Trophoblast cell (in vitro differentiated cells and primary cell): Measurements from ENCODE around the gene ATG13.
"Not testable (repeated sequence)": the region's sequence is repeated elsewhere in the genome, so short reads cannot be mapped to it uniquely, and the experiment has no call there.

ENCODE experiments used
- DNase-seq, 2 donors: peaks; one replicate each; pipeline ENCODE4 v3.0.0-alpha.2; 2016
- H2AFZ ChIP-seq: 2 replicates; pipeline ENCODE4 v1.6.1; 2013; ENCODE audit warnings: low read length, moderate library complexity, mild to moderate bottlenecking; ENCODE audit not compliant: insufficient read depth, poor library complexity
- H2AK5ac ChIP-seq: 2 replicates; pipeline ENCODE4 v1.6.1; 2013; ENCODE audit warnings: mild to moderate bottlenecking, low read length
- H2BK120ac ChIP-seq: 2 replicates; pipeline ENCODE4 v1.6.1; 2013; ENCODE audit warnings: low read length, mild to moderate bottlenecking, moderate library complexity; ENCODE audit not compliant: insufficient read depth, poor library complexity
- H2BK12ac ChIP-seq: 2 replicates; pipeline ENCODE4 v1.6.1; 2013; ENCODE audit warnings: mild to moderate bottlenecking, low read length, moderate library complexity
- H2BK5ac ChIP-seq: 2 replicates; pipeline ENCODE4 v1.6.1; 2013; ENCODE audit warnings: low read length, low read depth, moderate library complexity, mild to moderate bottlenecking; ENCODE audit not compliant: poor library complexity
- H3K14ac ChIP-seq: 2 replicates; pipeline ENCODE4 v1.6.1; 2013; ENCODE audit warnings: mild to moderate bottlenecking, low read length
- H3K18ac ChIP-seq: 2 replicates; pipeline ENCODE4 v1.6.1; 2013; ENCODE audit warnings: mild to moderate bottlenecking, low read length
- H3K23ac ChIP-seq: 2 replicates; pipeline ENCODE4 v1.6.1; 2013; ENCODE audit warnings: low read length
- H3K27ac ChIP-seq: 2 replicates; pipeline ENCODE4 v1.5.1; 2013; ENCODE audit warnings: low read depth, mild to moderate bottlenecking, inconsistent platforms, low read length, moderate library complexity
- H3K27me3 ChIP-seq: 2 replicates; pipeline ENCODE4 v1.6.1; 2013; ENCODE audit warnings: inconsistent platforms, mild to moderate bottlenecking, low read length, moderate library complexity; ENCODE audit not compliant: insufficient read depth
- H3K36me3 ChIP-seq, 2 experiments: 1 replicate in 1 of 2; 2 replicates in 1 of 2; pipeline ENCODE4 v1.6.1; 2013; ENCODE audit warnings: low read length in 2 of 2, mild to moderate bottlenecking in 2 of 2, moderate library complexity in 1 of 2; ENCODE audit not compliant: insufficient read depth in 2 of 2, control insufficient read depth in 1 of 2
- H3K4ac ChIP-seq: 2 replicates; pipeline ENCODE4 v1.6.1; 2013; ENCODE audit warnings: low read depth, mild to moderate bottlenecking, low read length, moderate library complexity
- H3K4me1 ChIP-seq, 2 experiments: 1 replicate in 1 of 2; 2 replicates in 1 of 2; pipeline ENCODE4 v1.6.1; 2013; ENCODE audit warnings: low read length in 2 of 2, mild to moderate bottlenecking in 2 of 2, moderate library complexity in 1 of 2; ENCODE audit not compliant: insufficient read depth in 2 of 2, control insufficient read depth in 1 of 2
- H3K4me2 ChIP-seq: 2 replicates; pipeline ENCODE4 v1.6.1; 2013; ENCODE audit warnings: inconsistent platforms, mild to moderate bottlenecking, low read length, moderate library complexity
- H3K4me3 ChIP-seq: 2 replicates; pipeline ENCODE4 v1.5.1; 2013; ENCODE audit warnings: mild to moderate bottlenecking, low read depth, low read length, inconsistent platforms
- H3K79me1 ChIP-seq: one replicate; pipeline ENCODE4 v1.6.1; 2013; ENCODE audit warnings: low read length
- H3K79me2 ChIP-seq: 2 replicates; pipeline ENCODE4 v1.6.1; 2013; ENCODE audit warnings: low read length, mild to moderate bottlenecking; ENCODE audit not compliant: control insufficient read depth, insufficient read depth, poor library complexity
- H3K9ac ChIP-seq: 2 replicates; pipeline ENCODE4 v1.6.1; 2013; ENCODE audit warnings: mild to moderate bottlenecking, low read length
- H3K9me3 ChIP-seq: 2 replicates; pipeline ENCODE4 v1.6.1; 2013; ENCODE audit warnings: low read depth, mild to moderate bottlenecking, control low read depth, inconsistent platforms, low read length; ENCODE audit not compliant: insufficient read depth
- H4K12ac ChIP-seq: 2 replicates; pipeline ENCODE4 v1.6.1; 2013; ENCODE audit warnings: low read depth, mild to moderate bottlenecking, low read length, moderate library complexity
- H4K8ac ChIP-seq: 2 replicates; pipeline ENCODE4 v1.6.1; 2013; ENCODE audit warnings: low read depth, mild to moderate bottlenecking, low read length, moderate library complexity
- H4K91ac ChIP-seq: one replicate; pipeline ENCODE4 v1.6.1; 2013; ENCODE audit warnings: low read depth, mild to moderate bottlenecking, low read length, moderate library complexity
- WGBS: extraction: QIAGEN DNeasy Blood & Tissue Kit; methylation state at CpG from one replicate; pipeline ENCODE4 v1.1.7; 2013; ENCODE audit warnings: missing lambda C conversion rate; ENCODE audit not compliant: insufficient read length, insufficient coverage; ENCODE audit errors: extremely low coverage; 5-methylcytosine and 5-hydroxymethylcytosine counted together

ATG13 gene

DNA sequence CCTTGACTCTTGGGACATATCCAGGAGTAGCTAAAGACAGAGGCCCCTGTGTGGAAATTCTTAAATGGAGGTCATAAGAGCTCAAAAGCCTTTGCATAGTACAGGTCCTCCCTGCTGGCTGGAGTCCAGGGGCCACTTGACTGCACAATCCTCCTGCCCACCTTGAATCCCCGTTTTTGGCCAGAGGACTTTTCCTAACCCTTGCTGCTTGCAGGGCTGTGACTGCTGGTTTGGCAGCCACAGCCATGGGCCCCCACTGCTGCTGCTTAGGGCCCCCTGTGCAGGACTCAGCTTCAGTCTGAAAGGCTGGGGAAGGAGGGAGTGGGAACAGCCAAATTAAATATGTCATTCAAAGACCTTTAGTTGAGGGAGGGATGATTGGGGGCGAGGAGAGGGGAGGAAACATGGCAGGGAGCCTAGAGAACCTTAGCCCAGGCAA, 49.7 kb downstream of the ATG13 start:
- Histone ChIP-seq H3K4ac (no peak overlapping the region), H4K8ac (no peak overlapping the region), H2BK5ac (no peak overlapping the region), H3K4me2 (no peak overlapping the region), H3K36me3 (peaks cover 44 to 70% of the 10 kb centered on the region in 2 experiments), H3K79me1 (no peaks in the 10 kb centered on the region), H3K14ac (no peak overlapping the region), H4K12ac (peak overlapping the region; percentile 22), H3K4me3 (no peak overlapping the region), H2BK12ac (no peak overlapping the region), H4K91ac (no peak overlapping the region), H2AK5ac (no peak overlapping the region), H3K27ac (no peak overlapping the region), H3K23ac (no peak overlapping the region), H2BK120ac (no peak overlapping the region), H3K79me2 (no peaks in the 10 kb centered on the region), H3K4me1 (peaks cover 0 to 6% of the 10 kb centered on the region in 2 experiments), H3K27me3 (no peaks in the 10 kb centered on the region), H3K9ac (no peak overlapping the region), H3K9me3 (no peaks in the 10 kb centered on the region), H3K18ac (no peak overlapping the region), H2AFZ (no peak overlapping the region)
- DNase-seq: no peak
- WGBS: no CpG with 5 or more reads among the region's 2 CpGs

DNA sequence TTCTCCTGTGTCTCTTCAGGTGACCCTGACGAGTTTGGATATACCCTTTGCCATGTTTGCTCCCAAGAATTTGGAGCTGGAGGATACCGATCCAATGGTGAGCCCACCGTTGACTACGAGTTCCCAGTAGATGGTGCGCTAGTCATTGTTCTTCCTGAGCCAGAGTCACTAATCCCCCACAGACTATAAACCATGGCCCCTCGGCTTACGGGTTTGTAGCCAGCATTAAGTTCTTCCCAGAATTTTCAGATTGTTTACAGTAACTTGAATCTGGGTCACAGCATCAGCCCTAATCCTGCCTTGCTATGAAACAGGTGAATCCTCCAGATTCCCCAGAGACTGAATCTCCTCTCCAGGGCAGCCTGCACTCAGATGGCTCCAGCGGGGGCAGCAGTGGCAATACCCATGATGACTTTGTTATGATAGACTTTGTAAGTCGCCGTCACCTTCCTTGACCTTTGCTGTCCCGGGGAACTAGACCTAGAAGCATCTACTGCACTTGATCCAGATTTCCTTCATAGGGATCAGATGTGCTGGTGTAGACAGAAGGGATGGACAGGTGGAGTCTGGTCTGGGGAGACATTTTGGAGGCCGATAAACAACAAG, 51.2 kb downstream of the ATG13 start:
- Histone ChIP-seq H3K79me2 (no peaks in the 10 kb centered on the region), H3K9me3 (no peaks in the 10 kb centered on the region), H4K91ac (no peak overlapping the region), H3K27ac (no peak overlapping the region), H3K4ac (no peak overlapping the region), H2AFZ (no peak overlapping the region), H3K4me1 (peaks cover under 1 to 4% of the 10 kb centered on the region in 2 experiments), H2BK5ac (no peak overlapping the region), H3K14ac (no peak overlapping the region), H2BK120ac (no peak overlapping the region), H3K36me3 (peaks cover 57 to 76% of the 10 kb centered on the region in 2 experiments), H3K4me2 (no peak overlapping the region), H3K4me3 (no peak overlapping the region), H2BK12ac (no peak overlapping the region), H2AK5ac (no peak overlapping the region), H3K18ac (no peak overlapping the region), H3K79me1 (no peaks in the 10 kb centered on the region), H3K9ac (no peak overlapping the region), H3K23ac (no peak overlapping the region), H3K27me3 (no peaks in the 10 kb centered on the region), H4K8ac (no peak overlapping the region), H4K12ac (no peak overlapping the region)
- DNase-seq: no peak
- no CpG with 5 or more reads among the region's 12 CpGs for WGBS

DNA sequence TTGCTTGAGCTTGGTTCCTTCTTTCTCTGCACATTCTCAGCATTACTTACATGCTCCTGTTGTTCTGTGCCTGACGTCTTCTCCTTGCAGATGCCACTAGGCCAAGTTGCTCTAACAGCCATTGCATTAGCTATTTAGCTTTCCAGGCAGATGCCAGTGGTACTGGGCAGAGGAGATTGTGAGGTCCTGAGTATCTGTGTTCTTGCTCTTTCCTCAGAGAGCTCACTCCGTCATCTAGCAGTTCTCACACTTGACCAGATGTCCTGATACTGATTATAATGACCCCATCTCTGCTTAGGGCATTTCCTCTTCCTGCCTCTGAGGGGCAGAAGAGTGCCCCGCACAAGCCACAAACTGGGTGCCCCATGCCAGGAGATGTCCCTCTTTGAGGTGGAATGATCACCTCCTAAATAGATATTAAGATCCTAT, 52.4 kb downstream of the ATG13 start:
- Histone ChIP-seq H3K4ac (no peak overlapping the region), H2AFZ (no peak overlapping the region), H3K79me2 (no peaks in the 10 kb centered on the region), H2BK120ac (no peak overlapping the region), H3K4me3 (no peak overlapping the region), H3K4me2 (no peak overlapping the region), H3K79me1 (peaks cover 1% of the 10 kb centered on the region), H3K14ac (no peak overlapping the region), H4K91ac (no peak overlapping the region), H3K9me3 (no peaks in the 10 kb centered on the region), H3K36me3 (peaks cover 54 to 72% of the 10 kb centered on the region in 2 experiments), H3K27ac (no peak overlapping the region), H3K9ac (no peak overlapping the region), H3K4me1 (peaks cover 7 to 11% of the 10 kb centered on the region in 2 experiments), H3K27me3 (no peaks in the 10 kb centered on the region), H2BK5ac (no peak overlapping the region), H4K8ac (no peak overlapping the region), H2AK5ac (no peak overlapping the region), H2BK12ac (no peak overlapping the region), H3K18ac (no peak overlapping the region), H3K23ac (no peak overlapping the region), H4K12ac (no peak overlapping the region)
- no CpG with 5 or more reads among the region's 3 CpGs for WGBS
- DNase-seq: no peak

DNA sequence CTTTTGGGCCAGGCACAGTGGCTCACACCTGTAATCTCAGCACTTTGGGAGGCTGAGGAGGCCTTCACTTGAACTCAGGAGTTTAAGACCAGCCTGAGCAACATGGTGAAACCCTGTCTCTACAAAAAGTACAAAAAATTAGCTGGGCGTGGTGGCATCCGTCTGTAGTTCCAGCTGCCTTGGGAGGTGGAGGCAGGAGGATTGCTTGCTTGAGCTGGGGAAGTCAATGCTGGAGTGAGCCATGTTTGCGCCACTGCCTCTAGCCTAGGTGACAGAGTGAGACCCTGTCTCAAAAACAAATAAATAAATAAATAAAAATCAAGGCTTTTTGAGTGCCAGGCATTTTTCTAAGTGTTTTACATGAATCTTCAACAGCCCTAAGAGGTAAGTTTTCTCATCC, 53.2 kb downstream of the ATG13 start:
- Histone ChIP-seq H3K36me3 (peaks cover 48 to 66% of the 10 kb centered on the region in 2 experiments), H3K4me1 (peaks cover 12 to 16% of the 10 kb centered on the region in 2 experiments)
- H3K27ac ChIP-seq, H3K4me3 ChIP-seq, H4K8ac ChIP-seq, H2BK120ac ChIP-seq, DNase-seq, H4K12ac ChIP-seq, H3K79me2 ChIP-seq, H3K4ac ChIP-seq, H3K79me1 ChIP-seq, H3K9ac ChIP-seq, H2AK5ac ChIP-seq, H3K4me2 ChIP-seq, H3K27me3 ChIP-seq, H3K23ac ChIP-seq, H4K91ac ChIP-seq, H2BK12ac ChIP-seq, H3K14ac ChIP-seq, H3K9me3 ChIP-seq, H3K18ac ChIP-seq, H2BK5ac ChIP-seq, H2AFZ ChIP-seq: not testable (repeated sequence)
- WGBS: no CpG with 5 or more reads among the region's 3 CpGs
